Embryonic facial prominence (tissue), 1 donor: ENCODE results near the gene HTR1B.

Source experiments
- DNase-seq: peaks from one replicate; pipeline ENCODE4 v3.0.0-alpha.2; 2016; ENCODE audit errors: extremely low spot score

HTR1B gene

GRCh38 chr6:77463308-77463860, at the start of gene HTR1B:
Gene HTR1B (minus strand): TSS chr6:77463491. CDS start chr6:77463403, 88 bp downstream.
- no peak for DNase-seq

- DNase-seq, result no peak
Measured at GRCh38 chr6:77512554-77512953, 49.3 kb upstream of the HTR1B start.

GRCh38 chr6:77511860-77512259, 48.6 kb upstream of the HTR1B start:
- no peak for DNase-seq

- DNase-seq, result no peak
Measured at GRCh38 chr6:77502981-77503380, 39.7 kb upstream of the HTR1B start.

- no peak for DNase-seq
Measured at GRCh38 chr6:77492530-77492929, 29.2 kb upstream of the HTR1B start.

- DNase-seq, result no peak
Measured at GRCh38 chr6:77487808-77488425, 24.6 kb upstream of the HTR1B start.

- no peak for DNase-seq
Measured at GRCh38 chr6:77482981-77483380, 19.7 kb upstream of the HTR1B start.

- DNase-seq, result no peak
Measured at GRCh38 chr6:77474973-77475372, 11.7 kb upstream of the HTR1B start.

- DNase-seq, result no peak
Measured at GRCh38 chr6:77474286-77474956, 11.1 kb upstream of the HTR1B start.

GRCh38 chr6:77470983-77471382, 7.7 kb upstream of the HTR1B start:
- no peak for DNase-seq

GRCh38 chr6:77468939-77469338, 5.6 kb upstream of the HTR1B start:
- no peak for DNase-seq

GRCh38 chr6:77466451-77467437, 3.5 kb upstream of the HTR1B start:
- DNase-seq, result no peak

- DNase-seq, result no peak
Measured at GRCh38 chr6:77466055-77466450, 2.8 kb upstream of the HTR1B start.

- no peak for DNase-seq
Measured at GRCh38 chr6:77464495-77464867, 1.2 kb upstream of the HTR1B start.

- DNase-seq, result no peak
Measured at GRCh38 chr6:77463861-77464494, 687 bp upstream of the HTR1B start.

- DNase-seq, result no peak
Measured at GRCh38 chr6:77462359-77463307, 658 bp downstream of the HTR1B start.

GRCh38 chr6:77461796-77462195, 1.5 kb downstream of the HTR1B start:
- DNase-seq, result no peak

- DNase-seq, result no peak
Measured at GRCh38 chr6:77458421-77458820, 4.9 kb downstream of the HTR1B start.

GRCh38 chr6:77457720-77458349, 5.5 kb downstream of the HTR1B start:
- DNase-seq, result no peak
